IMR-90 (cell line): Measurements from ENCODE around the gene PLA2G2C. TPM values are rescaled to one million over a fixed set of nuclear protein-coding genes. Genes with fewer than 3 reads are reported as not detected.
A peak's percentile ranks its signal among the peaks of the same experiment; 100 is the strongest.

Experiments
- ATAC-seq: fragments of 200-7000 bp; cut with Tn5 transposase; 2 replicates; pipeline ENCODE4 v1.9.1; 2020; ENCODE audit warnings: low read depth, mild to moderate bottlenecking, moderate library complexity
- BruUV-seq: library from RNA; stranded (reverse); fragments of 400-500 nt; replicated peaks from 2 replicates; lab custom pipeline; 2021; lab: Mats Ljungman, UMichigan
- CTCF ChIA-PET: fragments of 300-600 bp; formaldehyde crosslinking; extraction: SDS; loops from one replicate; lab custom pipeline; 2021; ENCODE audit warnings: antibody characterized with exemption; lab: Yijun Ruan, JAX
- POLR2A ChIA-PET: fragments of 300-600 bp; sonication (Branson Sonifier 250); formaldehyde crosslinking; loops from one replicate; lab custom pipeline; 2022; ENCODE audit warnings: antibody characterized with exemption; ENCODE audit not compliant: unreplicated experiment; lab: Charles Lee
- DNase-seq: peaks from one replicate; pipeline ENCODE4 v3.0.0; 2013
- H2AFZ ChIP-seq: replicated peaks from 2 replicates; pipeline ENCODE3; 2013; ENCODE audit warnings: low read length, mild to moderate bottlenecking; ENCODE audit not compliant: poor library complexity
- H2AK5ac ChIP-seq: 2 replicates; pipeline ENCODE4 v1.6.1; 2013; ENCODE audit warnings: low read depth, low read length, inconsistent platforms
- H2AK9ac ChIP-seq: replicated peaks from 2 replicates; pipeline ENCODE3; 2013; ENCODE audit warnings: mild to moderate bottlenecking, low read depth, low read length, moderate library complexity; ENCODE audit not compliant: poor library complexity
- H2BK120ac ChIP-seq: 2 replicates; pipeline ENCODE4 v1.6.1; 2013; ENCODE audit warnings: low read depth, low read length, inconsistent platforms
- H2BK15ac ChIP-seq: 3 replicates; pipeline ENCODE4 v1.6.1; 2013; ENCODE audit warnings: low read depth, low read length, inconsistent platforms
- H2BK20ac ChIP-seq: 2 replicates; pipeline ENCODE4 v1.6.1; 2013; ENCODE audit warnings: low read depth, mild to moderate bottlenecking, inconsistent platforms, low read length, moderate library complexity
- H2BK5ac ChIP-seq: 2 replicates; pipeline ENCODE4 v1.6.1; 2013; ENCODE audit warnings: mild to moderate bottlenecking, low read depth, low read length, inconsistent platforms; ENCODE audit not compliant: poor library complexity, severe bottlenecking
- H3K14ac ChIP-seq: replicated peaks from 2 replicates; pipeline ENCODE4 v1.6.1; 2013; ENCODE audit warnings: low read depth, low read length, inconsistent platforms
- H3K18ac ChIP-seq: 2 replicates; pipeline ENCODE4 v1.6.1; 2013; ENCODE audit warnings: low read depth, low read length, control low read depth
- H3K23ac ChIP-seq: 2 replicates; pipeline ENCODE4 v1.6.1; 2013; ENCODE audit warnings: low read depth, low read length, inconsistent platforms
- H3K27ac ChIP-seq: 2 replicates; pipeline ENCODE4 v1.5.1; 2013; ENCODE audit warnings: mild to moderate bottlenecking, control low read depth, low read length; ENCODE audit not compliant: insufficient read depth
- H3K27me3 ChIP-seq: 2 replicates; pipeline ENCODE4 v1.6.1; 2013; ENCODE audit warnings: low read length; ENCODE audit not compliant: control insufficient read depth, insufficient read depth
- H3K36me3 ChIP-seq: 2 replicates; pipeline ENCODE4 v1.6.1; 2013; ENCODE audit warnings: low read length, mixed read lengths; ENCODE audit not compliant: control insufficient read depth, insufficient read depth
- H3K4ac ChIP-seq: 2 replicates; pipeline ENCODE4 v1.6.1; 2013; ENCODE audit warnings: low read depth, low read length, inconsistent platforms
- H3K4me1 ChIP-seq: 2 replicates; pipeline ENCODE4 v1.6.1; 2013; ENCODE audit warnings: low read length, mixed read lengths; ENCODE audit not compliant: control insufficient read depth, insufficient read depth
- H3K4me2 ChIP-seq: 2 replicates; pipeline ENCODE4 v1.6.1; 2013; ENCODE audit warnings: low read depth, mild to moderate bottlenecking, control low read depth, low read length, moderate library complexity
- H3K4me3 ChIP-seq: 2 replicates; pipeline ENCODE4 v1.5.1; 2013; ENCODE audit warnings: low read depth, mild to moderate bottlenecking, control low read depth, low read length, moderate library complexity; ENCODE audit not compliant: insufficient read depth
- H3K56ac ChIP-seq: 2 replicates; pipeline ENCODE4 v1.6.1; 2013; ENCODE audit warnings: low read length, inconsistent platforms; ENCODE audit not compliant: insufficient read depth; ENCODE audit errors: extremely low read depth
- H3K79me1 ChIP-seq, 2 experiments: 2 replicates each; pipeline ENCODE4 v1.6.1; 2013; ENCODE audit warnings: low read length in 2 of 2, inconsistent platforms in 1 of 2, low read depth in 1 of 2
- H3K9ac ChIP-seq: 2 replicates; pipeline ENCODE4 v1.6.1; 2013; ENCODE audit warnings: low read depth, low read length, control low read depth
- H3K9me1 ChIP-seq: 2 replicates; pipeline ENCODE4 v1.6.1; 2013; ENCODE audit warnings: low read length, inconsistent platforms; ENCODE audit not compliant: insufficient read depth
- H3K9me3 ChIP-seq: 2 replicates; pipeline ENCODE4 v1.6.1; 2013; ENCODE audit warnings: low read length; ENCODE audit not compliant: control insufficient read depth, insufficient read depth
- H4K20me1 ChIP-seq: 2 replicates; pipeline ENCODE4 v1.6.1; 2013; ENCODE audit warnings: low read length, inconsistent platforms; ENCODE audit not compliant: insufficient read depth
- H4K5ac ChIP-seq: 2 replicates; pipeline ENCODE4 v1.6.1; 2013; ENCODE audit warnings: mild to moderate bottlenecking, low read depth, low read length, control low read depth
- H4K8ac ChIP-seq, 2 experiments: 2 replicates each; pipeline ENCODE4 v1.6.1; 2013; ENCODE audit warnings: low read depth in 2 of 2, low read length in 2 of 2, control low read depth in 1 of 2, inconsistent platforms in 1 of 2
- H4K91ac ChIP-seq: 2 replicates; pipeline ENCODE4 v1.6.1; 2013; ENCODE audit warnings: low read depth, low read length, inconsistent platforms; ENCODE audit not compliant: insufficient read depth
- BHLHE40 ChIP-seq: fragments of 150-350 bp; IDR thresholded peaks from 2 replicates; pipeline ENCODE4 v1.6.1; 2016; ENCODE audit warnings: mild to moderate bottlenecking, low read depth, low read length
- CEBPB ChIP-seq: IDR thresholded peaks from 2 replicates; pipeline ENCODE4 v1.6.1; 2012; ENCODE audit warnings: low read depth, low read length, improper control_type of control experiment
- CHD1 ChIP-seq: IDR thresholded peaks from 2 replicates; pipeline ENCODE4 v1.6.1; 2012; ENCODE audit warnings: low read depth, low read length, improper control_type of control experiment
- FOS ChIP-seq: fragments of 150-350 bp; IDR thresholded peaks from 2 replicates; pipeline ENCODE4 v1.6.1; 2016; ENCODE audit warnings: low read depth, low read length
- MAFK ChIP-seq: IDR thresholded peaks from 2 replicates; pipeline ENCODE4 v1.6.1; 2012; ENCODE audit warnings: low read depth, low read length, improper control_type of control experiment
- MAZ ChIP-seq: IDR thresholded peaks from 2 replicates; pipeline ENCODE4 v1.6.1; 2012; ENCODE audit warnings: low read depth, mild to moderate bottlenecking, low read length, improper control_type of control experiment, moderate library complexity, borderline replicate concordance
- MXI1 ChIP-seq: IDR thresholded peaks from 2 replicates; pipeline ENCODE4 v1.6.1; 2012; ENCODE audit warnings: low read depth, mild to moderate bottlenecking, low read length, moderate library complexity, borderline replicate concordance
- NFE2L2 ChIP-seq: fragments of 150-350 bp; IDR thresholded peaks from 2 replicates; pipeline ENCODE4 v1.6.1; 2016; ENCODE audit warnings: low read depth, mild to moderate bottlenecking, low read length
- POLR2A ChIP-seq: IDR thresholded peaks from 2 replicates; pipeline ENCODE4 v1.6.1; 2012; ENCODE audit warnings: mild to moderate bottlenecking, low read depth, low read length
- RAD21 ChIP-seq: IDR thresholded peaks from 2 replicates; pipeline ENCODE4 v1.6.1; 2012; ENCODE audit warnings: low read length, improper control_type of control experiment
- SMC3 ChIP-seq: fragments of 150-350 bp; IDR thresholded peaks from 2 replicates; pipeline ENCODE4 v1.6.1; 2016; ENCODE audit warnings: low read depth, mild to moderate bottlenecking, antibody characterized with exemption, low read length, moderate library complexity
- WGBS, 2 experiments: methylation state at CpG; one replicate each; pipeline versions ENCODE4 v1.1.5 to v1.1.7; 2013; ENCODE audit warnings: missing lambda C conversion rate in 2 of 2; ENCODE audit not compliant: insufficient read length in 1 of 2; ENCODE audit errors: extremely low coverage in 2 of 2; 5-methylcytosine and 5-hydroxymethylcytosine counted together
- dilution Hi-C: fragments of 300-500 bp; cut with HindIII; formaldehyde crosslinking; loops from one replicate; pipeline ENCODE4 v1.14.3; 2018; ENCODE audit warnings: low sequenced_read_pairs; ENCODE audit not compliant: unreplicated experiment
- in situ Hi-C: fragments of 300-500 bp; cut with MboI; formaldehyde crosslinking; loops from 3 replicates; pipeline ENCODE4 v1.14.3; 2019; ENCODE audit warnings: low sequenced_read_pairs, inconsistent platforms, mixed read lengths
- intact Hi-C: fragments of 100-400 bp; cut with micrococcal nuclease; formaldehyde crosslinking; loops from 2 replicates; pipeline ENCODE4 v1.10.0; 2022
- polyA plus RNA-seq, 3 experiments: library from polyadenylated mRNA; depleted of rRNA; stranded (reverse); fragments of >200 nt; gene quantifications; 2 replicates each; pipeline ENCODE4 v1.2.3, GENCODE V29; 2012; ENCODE audit warnings: low replicate concordance in 1 of 3
- total RNA-seq: library from RNA; depleted of rRNA; stranded (reverse); fragments of >200 nt; gene quantifications from 2 replicates; pipeline ENCODE4 v1.2.3, GENCODE V29; 2012
- TF ChIP-seq, protein P1 (sequence below): fragments of 150-350 bp; IDR thresholded peaks from 2 replicates; pipeline ENCODE4 v1.6.1; 2016; ENCODE audit warnings: low read depth, mild to moderate bottlenecking, low read length, moderate library complexity, borderline replicate concordance
- TF ChIP-seq, protein P2 (sequence below): fragments of 150-350 bp; IDR thresholded peaks from 2 replicates; pipeline ENCODE4 v1.6.1; 2017; ENCODE audit warnings: mild to moderate bottlenecking, antibody characterized with exemption, low read length, low read depth

Gene PLA2G2C
- total and polyA plus RNA-seq, 2 of the 4 experiments (the other 2 are of a cell fraction): not detected

DNA sequence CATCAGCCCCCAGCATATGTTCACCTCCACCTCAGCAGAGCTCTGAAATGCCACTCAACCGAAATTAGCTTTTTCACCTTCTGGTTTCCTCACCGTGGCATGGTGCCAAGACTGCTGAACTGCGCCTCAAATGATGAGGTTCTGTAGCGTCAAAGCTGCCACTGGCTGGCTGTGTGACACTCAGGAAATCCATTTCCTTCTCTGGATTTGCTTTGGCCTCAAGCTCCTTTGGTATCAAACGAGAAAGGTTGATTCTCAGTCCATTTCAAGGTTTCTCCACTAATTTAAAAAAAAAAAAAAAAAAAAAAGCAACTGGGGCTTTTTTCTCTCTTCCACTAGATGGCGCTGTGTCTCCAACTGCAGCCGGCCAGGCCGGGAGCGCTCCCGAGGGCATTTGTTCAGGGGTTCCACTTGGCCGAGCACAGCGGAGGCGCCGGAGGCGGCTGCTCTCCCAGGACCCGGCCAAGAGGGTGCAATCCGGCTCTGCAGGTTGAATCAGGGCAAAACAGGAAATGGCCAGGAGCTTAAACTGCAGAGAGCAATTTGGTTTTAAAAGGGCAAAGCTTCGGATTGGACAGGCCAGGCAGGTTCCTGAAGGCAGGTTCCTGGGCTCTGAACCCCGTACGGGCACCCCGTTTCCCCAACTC is 26.5 kb upstream of the PLA2G2C start (continued):
- TF ChIP-seq SMC3: peak; percentile 77

DNA sequence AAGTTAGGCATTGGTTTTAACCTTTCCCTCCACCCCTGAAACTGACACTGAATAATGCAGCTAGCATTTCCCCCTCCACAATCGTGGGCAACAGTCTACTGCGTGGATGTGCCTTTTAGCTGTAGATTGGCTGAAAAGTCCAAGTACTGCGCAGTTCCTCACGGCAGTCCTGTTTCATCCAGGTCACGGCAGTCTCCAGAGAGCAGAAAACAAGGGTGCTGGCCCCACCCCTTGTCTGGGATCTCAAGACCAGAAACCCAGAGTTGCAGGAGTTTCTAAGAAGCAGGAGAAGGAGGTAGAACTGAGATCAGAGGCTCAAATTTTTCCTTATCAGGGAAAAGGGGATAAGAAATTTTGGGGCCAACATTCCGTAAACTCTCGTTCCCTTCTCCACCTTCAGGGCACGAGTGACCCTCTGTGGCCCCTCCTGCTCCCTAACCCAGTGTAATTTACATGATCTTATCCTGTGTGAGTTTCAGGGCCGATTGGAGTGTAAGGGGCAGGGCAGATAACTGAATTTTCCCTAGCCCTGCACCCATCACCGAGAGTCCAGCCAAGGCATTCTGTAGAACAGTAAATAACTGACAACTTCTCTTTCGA is 25.9 kb upstream of the PLA2G2C start:
- Histone ChIP-seq H3K4me2 (no peak overlapping the region), H2BK15ac (no peak overlapping the region), H4K5ac (no peak overlapping the region), H3K27ac (no peak overlapping the region), H4K8ac (no peak overlapping the region), H2BK5ac (no peak overlapping the region), H3K4ac (no peak overlapping the region), H2AK5ac (no peak overlapping the region), H3K9me3 (no peaks in the 10 kb centered on the region), H3K56ac (no peak overlapping the region), H3K23ac (no peak overlapping the region), H3K4me1 (no peaks in the 10 kb centered on the region), H3K9me1 (no peaks in the 10 kb centered on the region; the same call in 1 of the 2 replicates), H3K18ac (no peak overlapping the region), H3K4me3 (no peak overlapping the region), H3K79me1 (no peaks in the 10 kb centered on the region), H3K9ac (no peak overlapping the region), H3K27me3 (peaks cover 25% of the 10 kb centered on the region), H2BK20ac (no peak overlapping the region), H2AFZ (no peak overlapping the region), H2BK120ac (no peak overlapping the region), H4K91ac (no peak overlapping the region), H2AK9ac (no peak overlapping the region), H4K20me1 (no peaks in the 10 kb centered on the region), H3K36me3 (no peaks in the 10 kb centered on the region), H3K14ac (no peak overlapping the region)
- CTCF ChIA-PET: interaction anchor here (0.7 to 1.2 kb wide), 9 partner anchors 38 to 488 kb away, joined by 3 to 6 read pairs (median 4); no protein-coding TSS in a partner anchor
- no TSS peak for BruUV-seq
- in situ Hi-C loops (loop anchor here (5.0 to 25.0 kb wide), 2 partner anchors 280 to 425 kb away; partner anchors contain the start of gene PINK1), dilution Hi-C loops (no loop called here), intact Hi-C loops (loop anchor here (5.0 kb wide), 4 partner anchors 150 to 430 kb away; no protein-coding TSS in a partner anchor)
- DNase-seq (no peak), ATAC-seq (no peak)
- POLR2A ChIA-PET: no interaction called here
- WGBS, 2 experiments: no CpG with 5 or more reads among the region's 11 CpGs
- TF ChIP-seq, protein P1, sequence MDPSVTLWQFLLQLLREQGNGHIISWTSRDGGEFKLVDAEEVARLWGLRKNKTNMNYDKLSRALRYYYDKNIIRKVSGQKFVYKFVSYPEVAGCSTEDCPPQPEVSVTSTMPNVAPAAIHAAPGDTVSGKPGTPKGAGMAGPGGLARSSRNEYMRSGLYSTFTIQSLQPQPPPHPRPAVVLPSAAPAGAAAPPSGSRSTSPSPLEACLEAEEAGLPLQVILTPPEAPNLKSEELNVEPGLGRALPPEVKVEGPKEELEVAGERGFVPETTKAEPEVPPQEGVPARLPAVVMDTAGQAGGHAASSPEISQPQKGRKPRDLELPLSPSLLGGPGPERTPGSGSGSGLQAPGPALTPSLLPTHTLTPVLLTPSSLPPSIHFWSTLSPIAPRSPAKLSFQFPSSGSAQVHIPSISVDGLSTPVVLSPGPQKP: no peak
- TF ChIP-seq NFE2L2 (no peak), CHD1 (no peak), BHLHE40 (no peak), MAZ (no peak), SMC3 (no peak), POLR2A (no peak), MAFK (no peak), RAD21 (no peak), FOS (no peak), CEBPB (no peak), MXI1 (no peak)
- TF ChIP-seq, protein P2, sequence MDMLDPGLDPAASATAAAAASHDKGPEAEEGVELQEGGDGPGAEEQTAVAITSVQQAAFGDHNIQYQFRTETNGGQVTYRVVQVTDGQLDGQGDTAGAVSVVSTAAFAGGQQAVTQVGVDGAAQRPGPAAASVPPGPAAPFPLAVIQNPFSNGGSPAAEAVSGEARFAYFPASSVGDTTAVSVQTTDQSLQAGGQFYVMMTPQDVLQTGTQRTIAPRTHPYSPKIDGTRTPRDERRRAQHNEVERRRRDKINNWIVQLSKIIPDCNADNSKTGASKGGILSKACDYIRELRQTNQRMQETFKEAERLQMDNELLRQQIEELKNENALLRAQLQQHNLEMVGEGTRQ: no peak
